Gastroesophageal sphincter (tissue), 3 donors: ENCODE measurements around the gene ZNF2.

Experiments
- CTCF ChIP-seq, 4 experiments: fragments of 200-600 bp in 2 of 4; fragments of 450-650 bp in 2 of 4; sonication (generic) in 1 of 4; IDR thresholded peaks; one replicate each; pipeline ENCODE4 v1.5.1; 2017 to 2019; ENCODE audit warnings: antibody characterized with exemption in 4 of 4, mild to moderate bottlenecking in 2 of 4, moderate library complexity in 2 of 4
- EP300 ChIP-seq: sonication (generic); formaldehyde crosslinking; IDR thresholded peaks from one replicate; pipeline ENCODE4 v1.6.1; 2017; ENCODE audit warnings: antibody characterized with exemption, mild to moderate bottlenecking
- POLR2A ChIP-seq, 2 donors: fragments of 450-650 bp; IDR thresholded peaks; one replicate each; pipeline ENCODE4 v1.6.1; 2017; ENCODE audit warnings: antibody characterized with exemption in 2 of 2, mild to moderate bottlenecking in 2 of 2, moderate library complexity in 1 of 2

- TF ChIP-seq POLR2A (IDR thresholded peaks at IDR 0.05) = no peak
- TF ChIP-seq CTCF (IDR thresholded peaks at IDR 0.05) = no peak
- TF ChIP-seq EP300 = no peak
These were observed 13.8 kb downstream of the ZNF2 start for GRCh38 chr2:95179451-95179850.
